Measurements from ENCODE around the gene KRTAP10-1. TPM values are rescaled to one million over a fixed set of nuclear protein-coding genes. Genes with fewer than 3 reads are reported as not detected.
"Not testable (repeated sequence)": the region's sequence is repeated elsewhere in the genome, so short reads cannot be mapped to it uniquely, and the experiment has no call there.

The KRTAP10-1 gene
- total RNA-seq, 1 experiment from 2014 or later: not detected

DNA sequence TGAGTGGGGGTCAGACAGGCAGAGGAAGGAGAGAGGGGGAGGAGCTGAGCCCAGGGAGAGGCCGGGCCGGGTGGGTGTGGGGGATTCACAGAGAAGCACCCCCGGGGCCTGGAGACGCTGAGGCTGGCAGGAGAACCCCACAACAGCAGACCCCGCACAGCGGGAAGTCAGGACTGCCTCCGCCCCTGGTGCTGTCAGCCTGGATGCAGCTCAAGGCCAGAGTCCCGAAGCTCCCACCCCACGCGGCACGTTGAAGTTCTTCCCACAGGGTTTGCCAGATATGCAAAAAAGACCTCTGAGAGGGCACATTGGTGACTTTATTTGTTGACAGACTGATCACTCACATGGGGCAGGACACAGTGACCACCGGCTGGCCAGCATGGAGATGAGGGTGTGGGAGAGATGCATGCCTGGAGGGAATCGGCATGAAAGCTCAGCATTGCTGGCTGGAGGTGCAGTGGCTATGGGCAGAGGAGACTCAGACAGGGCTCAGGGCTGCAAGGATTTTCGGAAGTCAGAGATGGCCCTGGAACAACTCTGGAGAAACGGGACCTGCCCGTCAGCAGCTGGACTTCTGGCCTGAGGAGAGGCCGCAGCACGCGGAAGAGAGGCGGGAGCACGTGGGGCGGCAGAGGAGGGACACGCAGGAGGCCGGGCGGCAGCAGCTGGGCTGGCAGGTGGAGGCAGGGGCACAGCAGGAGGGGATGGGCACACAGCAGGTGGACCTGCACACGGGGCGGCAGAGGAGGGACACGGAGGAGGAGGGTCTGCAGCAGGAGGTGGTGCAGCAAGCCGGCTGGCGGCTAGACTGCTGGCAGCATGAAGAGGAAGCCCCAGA lies 17.7 kb upstream of the KRTAP10-1 start:
- H3K4me3 ChIP-seq: no peak overlapping the region

DNA sequence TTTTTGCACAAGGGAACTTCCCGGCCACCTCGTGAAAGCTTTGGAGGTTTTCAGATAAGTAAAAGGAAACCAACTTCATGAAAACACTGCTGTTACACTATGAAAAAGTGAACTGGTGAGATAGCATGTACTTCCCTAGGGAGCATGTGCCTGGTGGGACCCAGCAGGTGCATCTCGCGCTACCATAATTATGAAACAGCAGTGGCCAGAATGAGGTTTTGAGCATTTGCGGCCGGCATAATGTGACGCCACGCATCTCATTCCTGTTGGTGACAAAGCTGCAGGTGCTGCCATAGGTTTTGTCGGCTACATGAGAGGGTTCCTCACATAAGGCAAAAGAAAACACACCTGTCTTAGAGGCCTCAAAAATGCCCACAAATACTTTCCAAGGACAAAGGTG lies 16.9 kb upstream of the KRTAP10-1 start:
- Histone ChIP-seq H3K4me3 (no peak overlapping the region), H3K27me3 (no peaks in the 10 kb centered on the region; the same call in none of the 2 replicates), H3K36me3 (no peaks in the 10 kb centered on the region), H3K9me3 (no peaks in the 10 kb centered on the region; the same call in 1 of the 2 replicates)
- DNase-seq: no peak

More for the DNA sequence above, 17.7 kb upstream of the KRTAP10-1 start:
- peaks cover 4% of the 10 kb centered on the region; the same call in 1 of the 2 replicates for H3K9me3 ChIP-seq
- no peaks in the 10 kb centered on the region for H3K36me3 ChIP-seq
- peaks cover 4% of the 10 kb centered on the region for H3K27me3 ChIP-seq
- DNase-seq: no peak

DNA sequence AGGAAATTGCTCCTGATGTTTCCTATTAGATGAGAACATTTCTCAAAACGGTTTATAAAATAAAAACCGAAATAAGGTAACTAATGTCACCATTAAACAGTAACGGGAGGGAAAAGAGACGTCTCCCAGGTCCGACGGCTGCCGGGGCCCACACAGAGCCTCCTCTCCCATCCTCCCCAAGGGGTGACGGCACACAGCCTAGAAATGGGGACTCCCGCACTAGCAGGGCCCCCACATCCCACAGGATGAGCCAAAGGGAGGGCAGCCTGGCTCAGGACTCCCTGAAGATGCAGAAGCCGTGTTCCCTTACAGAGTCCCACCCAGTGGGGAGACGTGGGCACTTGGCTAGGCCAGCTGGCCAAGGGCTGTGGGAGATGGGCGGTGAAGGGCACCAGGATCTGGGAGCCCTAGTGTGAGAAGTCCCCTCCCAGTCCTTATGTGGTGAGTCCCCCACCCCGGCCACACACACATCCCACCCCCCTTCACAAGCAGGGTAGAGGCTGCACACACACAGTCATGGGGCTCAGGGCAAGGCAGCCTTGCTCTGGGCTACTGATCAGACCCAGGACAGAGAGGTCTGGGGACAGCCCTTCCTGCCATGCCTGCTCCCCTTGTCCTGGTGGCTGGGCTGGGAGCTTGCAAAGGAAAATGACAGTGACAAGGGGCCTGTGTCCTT lies 15.3 kb upstream of the KRTAP10-1 start:
- no peaks in the 10 kb centered on the region; the same call in none of the 2 replicates for H3K27me3 ChIP-seq
- H3K36me3 ChIP-seq: no peaks in the 10 kb centered on the region
- H3K9me3 ChIP-seq: no peaks in the 10 kb centered on the region; the same call in 1 of the 2 replicates
- no peak for DNase-seq
- no peak overlapping the region for H3K4me3 ChIP-seq

- H3K9me3 ChIP-seq: peaks cover 3% of the 10 kb centered on the region; the same call in 1 of the 2 replicates
- no peak for DNase-seq
- no peak overlapping the region for H3K4me3 ChIP-seq
- H3K27me3 ChIP-seq: 0 out of 2 replicates have a peak, but pooled peaks cover 5% of the 10 kb centered on the region
- no peaks in the 10 kb centered on the region for H3K36me3 ChIP-seq
Observed at GRCh38 chr21:44552681-44553080, 12.7 kb upstream of the KRTAP10-1 start.

DNA sequence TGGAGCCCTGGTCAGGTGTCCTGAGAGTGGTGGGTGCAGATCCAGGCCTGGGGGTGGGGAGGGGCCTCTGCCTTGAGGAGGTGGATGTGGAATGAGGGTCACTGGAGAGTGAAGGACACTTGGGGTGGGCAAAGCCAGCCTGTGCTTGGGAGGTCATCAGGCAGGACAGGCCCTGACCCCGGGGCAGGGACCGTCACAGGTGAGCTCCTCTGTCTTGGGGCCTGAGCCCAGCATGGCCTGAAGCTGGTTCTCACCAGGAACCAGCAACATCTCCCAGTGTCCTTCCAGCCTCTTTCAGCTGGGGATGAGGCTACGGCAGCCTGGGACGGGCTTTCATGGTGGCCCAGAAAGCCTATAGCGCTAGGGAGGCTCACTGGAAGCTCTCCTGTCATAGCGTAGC lies 12.1 kb upstream of the KRTAP10-1 start:
- Histone ChIP-seq H3K27me3 (0 out of 2 replicates have a peak, but pooled peaks cover 5% of the 10 kb centered on the region), H3K9me3 (peaks cover 8% of the 10 kb centered on the region), H3K4me3 (no peak overlapping the region), H3K36me3 (no peaks in the 10 kb centered on the region)
- DNase-seq: no peak

- no peak for DNase-seq
- H3K27me3 ChIP-seq: 0 out of 2 replicates have a peak, but pooled peaks cover 5% of the 10 kb centered on the region
- H3K36me3 ChIP-seq: no peaks in the 10 kb centered on the region
- H3K4me3 ChIP-seq: no peak within 1 kb of the TSS
- H3K9me3 ChIP-seq: peaks cover 15% of the 10 kb centered on the region
Observed at GRCh38 chr21:44551340-44551961, 11.5 kb upstream of the KRTAP10-1 start, which contains the start of gene KRTAP10-2. KRTAP10-2 (minus strand) TSS chr21:44551505; CDS start chr21:44551458, 47 bp downstream.

GRCh38 chr21:44550807-44551206 lies 10.8 kb upstream of the KRTAP10-1 start:
- no peak overlapping the region for H3K4me3 ChIP-seq
- H3K36me3 ChIP-seq: no peaks in the 10 kb centered on the region
- peak; percentile 85 for DNase-seq
- peaks cover 19% of the 10 kb centered on the region for H3K9me3 ChIP-seq
- H3K27me3 ChIP-seq: 0 out of 2 replicates have a peak, but pooled peaks cover 5% of the 10 kb centered on the region

GRCh38 chr21:44550285-44550684 lies 10.3 kb upstream of the KRTAP10-1 start:
- DNase-seq, H3K27me3 ChIP-seq, H3K4me3 ChIP-seq, H3K36me3 ChIP-seq: not testable (repeated sequence)
- H3K9me3 ChIP-seq: peaks cover 19% of the 10 kb centered on the region

- H3K27me3 ChIP-seq: 0 out of 2 replicates have a peak, but pooled peaks cover 5% of the 10 kb centered on the region
- no peak for DNase-seq
- no peak overlapping the region for H3K4me3 ChIP-seq
- no peaks in the 10 kb centered on the region for H3K36me3 ChIP-seq
- H3K9me3 ChIP-seq: peaks cover 19% of the 10 kb centered on the region
Observed at GRCh38 chr21:44549525-44550211, 9.7 kb upstream of the KRTAP10-1 start.

- H3K4me3 ChIP-seq: no peak overlapping the region
- H3K27me3 ChIP-seq: 0 out of 2 replicates have a peak, but pooled peaks cover 5% of the 10 kb centered on the region
- DNase-seq: no peak
- no peaks in the 10 kb centered on the region for H3K36me3 ChIP-seq
- H3K9me3 ChIP-seq: peaks cover 19% of the 10 kb centered on the region
Observed at GRCh38 chr21:44548922-44549321, 8.9 kb upstream of the KRTAP10-1 start.

GRCh38 chr21:44548381-44548780 lies 8.4 kb upstream of the KRTAP10-1 start:
- Histone ChIP-seq H3K4me3 (no peak overlapping the region), H3K36me3 (no peaks in the 10 kb centered on the region), H3K9me3 (peaks cover 19% of the 10 kb centered on the region), H3K27me3 (0 out of 2 replicates have a peak, but pooled peaks cover 5% of the 10 kb centered on the region)
- DNase-seq: no peak

DNA sequence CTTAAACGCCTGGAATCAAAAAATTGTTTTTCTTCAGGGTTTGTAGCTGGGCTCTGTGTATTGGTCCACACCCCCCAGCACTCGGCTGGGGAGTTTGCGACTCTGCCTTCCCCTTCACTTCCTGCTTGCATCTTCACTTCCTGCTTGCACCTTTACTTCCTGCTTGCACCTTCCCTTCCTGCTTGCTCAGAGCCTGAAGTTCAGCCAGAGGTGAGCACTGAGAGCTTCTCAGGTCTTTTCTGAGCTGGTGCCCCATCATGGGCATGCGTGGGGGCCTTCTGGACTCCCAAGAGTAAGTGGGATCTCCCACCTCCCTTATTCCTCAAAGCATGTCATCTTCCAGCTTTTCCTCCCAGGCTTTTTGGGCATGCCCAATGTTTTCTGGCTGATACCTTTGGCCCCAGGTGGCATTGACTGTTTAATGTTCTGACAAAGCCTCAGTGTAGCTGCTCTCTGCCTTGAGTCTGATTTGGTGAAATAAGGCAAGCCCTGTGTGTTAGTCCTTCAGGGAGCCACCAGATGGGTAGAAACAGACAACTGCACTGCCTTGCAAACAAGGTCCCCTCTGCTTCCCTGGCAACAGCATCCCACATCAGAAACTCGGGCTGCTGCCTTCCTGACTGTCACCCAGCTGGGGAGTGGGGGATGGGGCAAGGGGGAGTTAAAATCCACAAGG lies 7.8 kb upstream of the KRTAP10-1 start:
- DNase-seq: no peak
- Histone ChIP-seq H3K9me3 (peaks cover 22% of the 10 kb centered on the region), H3K36me3 (no peaks in the 10 kb centered on the region), H3K27me3 (0 out of 2 replicates have a peak, but pooled peaks cover 5% of the 10 kb centered on the region), H3K4me3 (no peak overlapping the region)

GRCh38 chr21:44544566-44544965 lies 4.6 kb upstream of the KRTAP10-1 start:
- DNase-seq: no peak
- Histone ChIP-seq H3K27me3 (0 out of 2 replicates have a peak, but pooled peaks cover 5% of the 10 kb centered on the region), H3K9me3 (peaks cover 33% of the 10 kb centered on the region), H3K36me3 (no peaks in the 10 kb centered on the region), H3K4me3 (no peak overlapping the region)

DNA sequence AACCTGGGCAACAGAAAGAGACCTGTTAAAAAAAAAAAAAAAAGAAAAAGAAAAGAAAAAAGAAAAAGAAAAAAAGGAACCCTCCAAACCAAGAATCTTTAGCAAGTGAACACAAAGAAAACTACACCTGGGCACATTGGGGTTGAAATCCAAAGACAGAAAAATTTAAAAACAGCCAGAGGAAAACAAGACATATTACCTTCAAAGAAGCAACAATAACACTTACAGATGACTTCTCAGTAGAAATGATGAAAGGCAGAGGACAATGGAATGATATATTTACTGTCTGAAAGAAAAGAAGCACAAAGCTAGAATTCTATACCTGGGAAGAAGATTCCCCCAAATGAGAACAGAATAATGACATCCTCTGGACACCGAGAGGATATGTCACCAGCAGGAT lies 2.7 kb upstream of the KRTAP10-1 start:
- DNase-seq: no peak
- H3K36me3 ChIP-seq: no peaks in the 10 kb centered on the region
- H3K9me3 ChIP-seq: peaks cover 31% of the 10 kb centered on the region
- H3K4me3 ChIP-seq: no peak overlapping the region
- no peaks in the 10 kb centered on the region for H3K27me3 ChIP-seq

DNA sequence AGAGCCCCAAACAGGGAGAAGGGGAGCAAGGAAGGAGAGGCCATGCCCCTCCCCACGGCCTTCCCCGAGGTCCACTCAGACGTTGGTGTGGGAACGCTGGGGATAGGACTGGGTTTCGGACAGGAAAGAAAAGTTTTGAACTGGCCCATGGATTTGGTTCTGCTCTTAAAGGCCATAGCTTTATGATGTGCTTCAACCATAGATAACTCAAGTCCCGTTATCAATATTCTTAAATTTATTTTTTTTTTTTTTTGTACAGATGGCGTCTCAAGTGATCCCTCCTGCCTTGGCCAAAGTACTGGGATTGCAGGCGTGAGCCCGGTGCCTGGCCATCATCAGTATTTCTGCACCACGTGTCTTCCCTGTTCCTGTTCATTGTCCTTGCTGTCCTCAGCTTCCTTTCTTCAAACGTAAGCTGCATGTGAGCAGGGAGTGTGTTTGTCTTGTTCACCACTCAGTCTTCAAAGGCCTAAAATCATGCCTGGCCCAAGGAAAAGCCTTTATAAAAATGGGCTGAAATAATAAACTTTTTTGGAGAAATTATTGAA lies 820 bp upstream of the KRTAP10-1 start:
- Histone ChIP-seq H3K36me3 (no peaks in the 10 kb centered on the region), H3K27me3 (peaks cover 3% of the 10 kb centered on the region; the same call in 1 of the 2 replicates), H3K9me3 (peaks cover 14% of the 10 kb centered on the region), H3K4me3 (no peak overlapping the region)
- no peak for DNase-seq

All from MG63 (cell line).